GM12892 (cell line): ENCODE measurements around the gene OCLN.

Experiments used
- POLR2A ChIP-seq: IDR thresholded peaks from 2 replicates; pipeline ENCODE4 v1.6.1; 2011; ENCODE audit warnings: low read depth, low read length, control low read depth
- POLR2AphosphoS5 ChIP-seq: IDR thresholded peaks from 2 replicates; pipeline ENCODE4 v1.6.1; 2011; ENCODE audit warnings: low read depth, low read length, control low read depth

DNA sequence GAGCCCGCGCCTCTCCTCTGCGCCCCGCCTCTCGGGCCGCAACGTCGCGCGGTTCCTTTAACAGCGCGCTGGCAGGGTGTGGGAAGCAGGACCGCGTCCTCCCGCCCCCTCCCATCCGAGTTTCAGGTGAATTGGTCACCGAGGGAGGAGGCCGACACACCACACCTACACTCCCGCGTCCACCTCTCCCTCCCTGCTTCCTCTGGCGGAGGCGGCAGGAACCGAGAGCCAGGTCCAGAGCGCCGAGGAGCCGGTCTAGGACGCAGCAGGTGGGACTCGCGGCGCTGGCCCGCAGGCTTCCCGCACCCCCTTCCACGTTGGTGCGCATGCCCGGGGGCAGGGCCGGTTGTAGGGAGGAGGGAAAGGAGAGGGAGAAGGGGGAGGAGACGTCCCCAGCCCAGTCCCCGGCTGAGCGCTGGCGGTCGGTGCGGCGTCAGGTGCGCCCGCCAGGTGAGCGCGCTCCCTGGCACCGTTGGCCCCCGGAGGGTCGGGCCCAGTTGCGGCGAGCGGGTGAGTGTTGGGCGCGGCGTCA is at the start of gene OCLN:
- TF ChIP-seq POLR2A (peak; percentile 43; the same call in 1 of the 2 replicates), POLR2AphosphoS5 (no peak)
